K562 (cell line): ENCODE measurements around the gene MAML1. TPM values are rescaled to one million over a fixed set of nuclear protein-coding genes. Genes with fewer than 3 reads are reported as not detected.

Source experiments
- DEAF1 ChIP-seq: fragments of 450-650 bp; formaldehyde crosslinking; IDR thresholded peaks from 2 replicates; pipeline ENCODE4 v1.4.0; 2020; ENCODE audit warnings: mild to moderate bottlenecking, moderate library complexity
- DNMT1 ChIP-seq: fragments of 450-650 bp; IDR thresholded peaks from 2 replicates; pipeline ENCODE4 v1.6.1; 2016; ENCODE audit warnings: antibody characterized with exemption, mild to moderate bottlenecking
- EHMT2 ChIP-seq: fragments of 450-650 bp; IDR thresholded peaks from 2 replicates; pipeline ENCODE4 v1.6.1; 2018; ENCODE audit warnings: antibody characterized with exemption
- EP400 ChIP-seq: fragments of 450-650 bp; IDR thresholded peaks from 2 replicates; pipeline ENCODE4 v1.6.1; 2017; ENCODE audit warnings: antibody characterized with exemption, mild to moderate bottlenecking, moderate library complexity
- ETV5 ChIP-seq: sonication (generic); formaldehyde crosslinking; IDR thresholded peaks from 2 replicates; pipeline ENCODE4 v1.4.0; 2020; ENCODE audit warnings: low read depth, mild to moderate bottlenecking, missing genetic modification reagents
- KDM4B ChIP-seq, 2 experiments: fragments of 450-650 bp in 1 of 2; sonication (generic) in 1 of 2; IDR thresholded peaks; 2 replicates each; pipeline ENCODE4 v1.6.1; 2016 to 2017; ENCODE audit warnings: borderline replicate concordance in 2 of 2, antibody characterized with exemption in 1 of 2, low read depth in 1 of 2, mild to moderate bottlenecking in 1 of 2
- KDM5B ChIP-seq: fragments of 200-600 bp; sonication (generic); IDR thresholded peaks from 2 replicates; pipeline ENCODE4 v1.6.1; 2012; ENCODE audit warnings: low read depth, mild to moderate bottlenecking, moderate library complexity, low read length, control low read depth, inconsistent platforms; ENCODE audit not compliant: insufficient replicate concordance
- MAX ChIP-seq: sonication (generic); formaldehyde crosslinking; IDR thresholded peaks from 2 replicates; pipeline ENCODE4 v1.9.0; 2022; ENCODE audit warnings: mild to moderate bottlenecking, missing genetic modification reagents
- MNT ChIP-seq, 2 experiments: fragments of 450-650 bp; conservative IDR thresholded peaks; 2 replicates each; pipeline ENCODE4 v1.6.1; 2017; ENCODE audit warnings: mild to moderate bottlenecking in 2 of 2, moderate library complexity in 2 of 2
- NFRKB ChIP-seq: fragments of 450-650 bp; IDR thresholded peaks from 2 replicates; pipeline ENCODE4 v1.6.1; 2016; ENCODE audit warnings: low read depth
- NFYB ChIP-seq: IDR thresholded peaks from 2 replicates; pipeline ENCODE4 v1.6.1; 2011; ENCODE audit warnings: mild to moderate bottlenecking, moderate library complexity; ENCODE audit not compliant: insufficient read length; ENCODE audit errors: extremely low read depth
- PHF21A ChIP-seq: fragments of 450-650 bp; IDR thresholded peaks from 2 replicates; pipeline ENCODE4 v1.6.1; 2017; ENCODE audit warnings: low read depth, borderline replicate concordance
- POLR2AphosphoS2 ChIP-seq: IDR thresholded peaks from 2 replicates; pipeline ENCODE4 v1.6.1; 2012; ENCODE audit warnings: low read length, improper control_type of control experiment
- POLR2H ChIP-seq: IDR thresholded peaks from 2 replicates; pipeline ENCODE4 v1.6.1; 2016; ENCODE audit warnings: missing genetic modification characterization, low read depth, mild to moderate bottlenecking, control low read depth, missing compliant biosample characterization, moderate library complexity
- RFX7 ChIP-seq: fragments of 250-450 bp; sonication (Bioruptor Pico); IDR thresholded peaks from 2 replicates; pipeline ENCODE4 v1.5.1; 2021; ENCODE audit warnings: mild to moderate bottlenecking
- SRSF7 ChIP-seq: fragments of 200-400 bp; formaldehyde crosslinking; optimal IDR thresholded peaks from 2 replicates; pipeline ENCODE3; 2017; ENCODE audit warnings: mild to moderate bottlenecking, low read depth, low read length
- STAG1 ChIP-seq: sonication (generic); formaldehyde crosslinking; IDR thresholded peaks from 2 replicates; pipeline ENCODE4 v1.5.0; 2020; ENCODE audit warnings: missing genetic modification reagents, borderline replicate concordance
- TAF9B ChIP-seq: fragments of 450-650 bp; IDR thresholded peaks from 2 replicates; pipeline ENCODE4 v1.6.1; 2018; ENCODE audit warnings: mild to moderate bottlenecking; ENCODE audit not compliant: partially characterized antibody
- TBP ChIP-seq: optimal IDR thresholded peaks from 2 replicates; pipeline ENCODE3; 2011; ENCODE audit warnings: low read depth, low read length, improper control_type of control experiment
- TCF7 ChIP-seq: sonication (generic); IDR thresholded peaks from 2 replicates; pipeline ENCODE4 v1.6.1; 2016; ENCODE audit warnings: antibody characterized with exemption, borderline replicate concordance
- ZC3H8 ChIP-seq: fragments of 450-650 bp; IDR thresholded peaks from 2 replicates; pipeline ENCODE4 v1.6.1; 2017
- ZNF175 ChIP-seq: fragments of 200-800 bp; sonication (Bioruptor generic); IDR thresholded peaks from 2 replicates; pipeline ENCODE4 v1.6.1; 2016; ENCODE audit warnings: low read depth, mild to moderate bottlenecking, missing genetic modification characterization, missing compliant biosample characterization
- ZNF212 ChIP-seq: fragments of 450-650 bp; formaldehyde crosslinking; IDR thresholded peaks from 2 replicates; pipeline ENCODE4 v1.4.0; 2020; ENCODE audit warnings: mild to moderate bottlenecking
- ZNF384 ChIP-seq: IDR thresholded peaks from 2 replicates; pipeline ENCODE4 v1.6.1; 2012; ENCODE audit warnings: low read depth, low read length, improper control_type of control experiment
- polyA plus RNA-seq, 8 experiments: library from polyadenylated mRNA; depleted of rRNA in 4 of 8; stranded (reverse) in 5 of 8; unstranded in 3 of 8; fragments of >200 nt; fragmentation: Nextera tagmentation in 2 of 8; fragmentation: Illumina TruSeq in 1 of 8; extraction: Ambion mirVana in 2 of 8; extraction: Trizol in 1 of 8; gene quantifications; 2 replicates each; pipeline versions ENCODE4 v1.2.1 to v1.2.3, GENCODE V29; 2011 to 2014; ENCODE audit warnings: inconsistent platforms in 1 of 8, missing spikeins in 1 of 8
- total RNA-seq, 7 experiments: library from RNA; depleted of rRNA in 6 of 7; stranded (reverse); fragments of >200 nt in 6 of 7; fragmentation: Illumina TruSeq in 2 of 7; extraction: Trizol in 2 of 7; gene quantifications; 2 replicates each; pipeline versions ENCODE4 v1.2.1 to v1.2.3, GENCODE V29; 2011 to 2021; ENCODE audit warnings: low replicate concordance in 1 of 7

MAML1 gene
- total and polyA plus RNA-seq, 9 of the 15 experiments (the other 6 are each of a cell fraction or from before 2014, with no cell fraction given), result 0.32 to 18.4 (median 7.0) TPM

GRCh38 chr5:179732412-179732917, at the start of gene MAML1 (continued):
- TF ChIP-seq MNT (conservative IDR thresholded peaks at IDR 0.05), result peak; percentile 69 to 82
- peak; percentile 48 for TF ChIP-seq EP400
- 0 out of 2 replicates have a peak, but pooled peaks have one; percentile 54 for TF ChIP-seq ZNF212 (CRISPR knock-in tag)
- TF ChIP-seq ZNF384, result 0 out of 2 replicates have a peak, but pooled peaks have one; percentile 0
- TF ChIP-seq POLR2H, result peak; percentile 79
- no peak for TF ChIP-seq ZC3H8
- TF ChIP-seq ETV5 (CRISPR knock-in tag), result peak; percentile 22; the same call in 1 of the 2 replicates
- TF ChIP-seq STAG1 (CRISPR knock-in tag), result no peak
- peak; percentile 93 for TF ChIP-seq TBP
- TF ChIP-seq KDM5B, result peak; percentile 36
- no peak for TF ChIP-seq EHMT2
- TF ChIP-seq DNMT1, result no peak
- no peak for TF ChIP-seq RFX7 (CRISPR knock-in tag)
- TF ChIP-seq ZNF175 (CRISPR knock-in tag), result no peak
- peak; percentile 57; the same call in 1 of the 2 replicates for TF ChIP-seq POLR2AphosphoS2
- TF ChIP-seq NFYB, result peak; percentile 91
- TF ChIP-seq MAX (CRISPR knock-in tag), result peak; percentile 49
- no peak for TF ChIP-seq DEAF1
- peak; percentile 77 for TF ChIP-seq TCF7
- TF ChIP-seq PHF21A, result no peak
- TF ChIP-seq SRSF7, result no peak
- no peak for TF ChIP-seq KDM4B (IDR thresholded peaks at IDR 0.05; ENCODE audit: borderline replicate concordance in 2 of 2, low read depth in 1 of 2)
- TF ChIP-seq TAF9B, result peak; percentile 87
- peak; percentile 36; the same call in 1 of the 2 replicates for TF ChIP-seq NFRKB
